HepG2 (cell line): ENCODE results near the gene CBFA2T2. TPM values are rescaled to one million over a fixed set of nuclear protein-coding genes. Genes with fewer than 3 reads are reported as not detected.

Experiments
- ATAC-seq: fragments of 200-7000 bp; cut with Tn5 transposase; 3 replicates; pipeline ENCODE4 v1.9.1; 2020; ENCODE audit warnings: mild to moderate bottlenecking, moderate library complexity
- BruUV-seq: library from RNA; stranded (reverse); fragments of 400-500 nt; replicated peaks from 2 replicates; lab custom pipeline; 2021; lab: Mats Ljungman, UMichigan
- CTCF ChIA-PET: fragments of 300-600 bp; formaldehyde crosslinking; extraction: SDS; loops from one replicate; lab custom pipeline; 2021; ENCODE audit warnings: low total read pairs, inconsistent platforms, low intra/inter-chr PET ratio; lab: Yijun Ruan, JAX
- POLR2A ChIA-PET: fragments of 350-600 bp; sonication (Branson Sonifier 250); formaldehyde crosslinking; loops from one replicate; lab custom pipeline; 2020; ENCODE audit warnings: antibody characterized with exemption, inconsistent platforms; lab: Yijun Ruan, JAX
- DNase-seq: peaks from one replicate; pipeline ENCODE4 v3.0.0-alpha.2; 2015; ENCODE audit warnings: low spot score
- FAIRE-seq: peaks from 3 replicates; lab custom pipeline; 2011; peaks lifted over from hg19 to GRCh38; lab: Jason Lieb, UNC
- H2AFZ ChIP-seq: one replicate; pipeline ENCODE4 v1.6.1; 2011; ENCODE audit warnings: low read length, inconsistent platforms
- H3K27ac ChIP-seq: fragments of 300-600 bp; 3 replicates; pipeline ENCODE4 v1.8.0; 2011; ENCODE audit warnings: mixed run types, mild to moderate bottlenecking, mixed read lengths, low read length, inconsistent platforms; ENCODE audit not compliant: insufficient read depth; ENCODE audit errors: extremely low read length
- H3K27me3 ChIP-seq, 2 experiments: fragments of 200-600 bp in 1 of 2; 2 replicates in 1 of 2; 3 replicates in 1 of 2; pipeline versions ENCODE4 v1.6.0 to v1.8.0; 2011; ENCODE audit warnings: low read length in 2 of 2, mild to moderate bottlenecking in 2 of 2, moderate library complexity in 2 of 2, inconsistent platforms in 1 of 2; ENCODE audit not compliant: insufficient read depth in 2 of 2, control insufficient read depth in 1 of 2
- H3K36me3 ChIP-seq, 2 experiments: fragments of 200-600 bp in 1 of 2; replicated peaks in 1 of 2; 2 replicates in 1 of 2; 3 replicates in 1 of 2; pipeline versions ENCODE4 v1.5.1 to v1.8.0; 2011; ENCODE audit warnings: low read length in 2 of 2, inconsistent platforms in 1 of 2; ENCODE audit not compliant: insufficient read depth in 2 of 2, control insufficient read depth in 1 of 2
- H3K4me1 ChIP-seq: 2 replicates; pipeline ENCODE4 v1.5.1; 2012; ENCODE audit warnings: low read length, inconsistent platforms; ENCODE audit not compliant: insufficient read depth
- H3K4me2 ChIP-seq: 2 replicates; pipeline ENCODE4 v1.6.0; 2011; ENCODE audit warnings: low read depth, low read length, inconsistent platforms
- H3K4me3 ChIP-seq, 3 experiments: fragments of 200-600 bp in 1 of 3; sonication (generic), shearing (Covaris generic) in 1 of 3; replicated peaks in 1 of 3; 2 replicates each; pipeline ENCODE4 v1.5.1; 2011 to 2016; ENCODE audit warnings: low read length in 3 of 3, inconsistent platforms in 2 of 3, low read depth in 2 of 3, mild to moderate bottlenecking in 2 of 3, control low read depth in 1 of 3, mixed read lengths in 1 of 3; ENCODE audit not compliant: insufficient read depth in 1 of 3
- H3K79me2 ChIP-seq: one replicate; pipeline ENCODE4 v1.6.1; 2011; ENCODE audit warnings: low read length, inconsistent platforms; ENCODE audit not compliant: insufficient read depth
- H3K9ac ChIP-seq: 2 replicates; pipeline ENCODE4 v1.6.0; 2011; ENCODE audit warnings: mild to moderate bottlenecking, low read depth, low read length, inconsistent platforms; ENCODE audit not compliant: insufficient read depth
- H3K9me3 ChIP-seq: 2 replicates; pipeline ENCODE4 v1.5.1; 2012; ENCODE audit warnings: mild to moderate bottlenecking, low read length
- H4K20me1 ChIP-seq: 2 replicates; pipeline ENCODE4 v1.6.0; 2011; ENCODE audit warnings: inconsistent platforms, mild to moderate bottlenecking, low read length, moderate library complexity; ENCODE audit not compliant: insufficient read depth
- CREB1 ChIP-seq, 2 experiments: fragments of 450-650 bp in 1 of 2; IDR thresholded peaks; 2 replicates each; pipeline ENCODE4 v1.6.1; 2016 to 2017; ENCODE audit warnings: control low read depth in 1 of 2, mild to moderate bottlenecking in 1 of 2, missing compliant biosample characterization in 1 of 2, missing genetic modification characterization in 1 of 2
- GATAD1 ChIP-seq: IDR thresholded peaks from 2 replicates; pipeline ENCODE4 v1.6.1; 2016; ENCODE audit warnings: missing genetic modification reagents, missing compliant biosample characterization
- GATAD2A ChIP-seq: IDR thresholded peaks from 2 replicates; pipeline ENCODE4 v1.6.1; 2016
- MLLT10 ChIP-seq: sonication (generic); formaldehyde crosslinking; IDR thresholded peaks from 2 replicates; pipeline ENCODE4 v1.4.0; 2020; ENCODE audit warnings: missing genetic modification reagents
- MXD3 ChIP-seq: IDR thresholded peaks from 2 replicates; pipeline ENCODE4 v1.6.1; 2016; ENCODE audit warnings: mild to moderate bottlenecking, missing biosample characterization, missing genetic modification reagents
- PBX3 ChIP-seq: sonication (generic); formaldehyde crosslinking; IDR thresholded peaks from 2 replicates; pipeline ENCODE4 v1.8.1; 2023; ENCODE audit warnings: missing genetic modification reagents, inconsistent platforms, borderline replicate concordance
- ZBTB14 ChIP-seq: sonication (generic); formaldehyde crosslinking; IDR thresholded peaks from 2 replicates; pipeline ENCODE4 v1.4.0; 2020; ENCODE audit warnings: missing genetic modification reagents
- ZBTB38 ChIP-seq: sonication (generic); formaldehyde crosslinking; IDR thresholded peaks from 2 replicates; pipeline ENCODE4 v1.5.1; 2020; ENCODE audit warnings: mild to moderate bottlenecking, missing genetic modification reagents
- ZNF430 ChIP-seq: sonication (generic); formaldehyde crosslinking; IDR thresholded peaks from 2 replicates; pipeline ENCODE4 v1.9.0; 2021; ENCODE audit warnings: mild to moderate bottlenecking, missing genetic modification reagents
- ZNF446 ChIP-seq: sonication (generic); formaldehyde crosslinking; IDR thresholded peaks from 2 replicates; pipeline ENCODE4 v1.5.0; 2020; ENCODE audit warnings: mild to moderate bottlenecking, missing genetic modification reagents
- ZSCAN9 ChIP-seq: IDR thresholded peaks from 2 replicates; pipeline ENCODE4 v1.6.1; 2016; ENCODE audit warnings: borderline replicate concordance
- WGBS: methylation state at CpG from one replicate; pipeline ENCODE4 v1.1.6; 2017; ENCODE audit warnings: low lambda C conversion rate; 5-methylcytosine and 5-hydroxymethylcytosine counted together
- in situ Hi-C: cut with HindIII; loops from 2 replicates; pipeline ENCODE4 v1.10.0; 2017; ENCODE audit warnings: low pct_unique_long_range_greater_than_20kb; ENCODE audit not compliant: extremely low pct_ligation_motif_present
- intact Hi-C: fragments of 100-400 bp; cut with micrococcal nuclease; formaldehyde crosslinking; loops from one replicate; pipeline ENCODE4 v1.10.0; 2022; ENCODE audit not compliant: unreplicated experiment
- polyA plus RNA-seq, 8 experiments: library from polyadenylated mRNA; depleted of rRNA in 3 of 8; stranded (reverse) in 7 of 8; unstranded in 1 of 8; fragments of >200 nt; fragmentation: Illumina TruSeq in 4 of 8; extraction: Trizol in 4 of 8; gene quantifications; 2 replicates each; pipeline versions ENCODE4 v1.2.1 to v1.2.3, GENCODE V29; 2011 to 2016; ENCODE audit warnings: low read depth in 4 of 8, missing spikeins in 1 of 8, mixed read lengths in 1 of 8; ENCODE audit not compliant: insufficient read depth in 1 of 8
- total RNA-seq, 5 experiments: library from RNA; depleted of rRNA; stranded (reverse); fragments of >200 nt; fragmentation: Illumina TruSeq; extraction: Trizol; gene quantifications; 2 replicates each; pipeline ENCODE4 v1.2.3, GENCODE V29; 2016; ENCODE audit warnings: low read depth in 1 of 5
- TF ChIP-seq, protein P1 (sequence below): IDR thresholded peaks from 2 replicates; pipeline ENCODE4 v1.6.1; 2018; ENCODE audit warnings: missing genetic modification reagents, mild to moderate bottlenecking, missing compliant biosample characterization
- TF ChIP-seq, protein P2 (sequence below): sonication (generic); formaldehyde crosslinking; IDR thresholded peaks from 2 replicates; pipeline ENCODE4 v1.4.0; 2020; ENCODE audit warnings: low read depth, missing genetic modification reagents

Gene CBFA2T2
- total and polyA plus RNA-seq, 2 of the 13 experiments (the other 11 are each of a cell fraction or from before 2014, with no cell fraction given): 6.3 to 21.2 TPM

DNA sequence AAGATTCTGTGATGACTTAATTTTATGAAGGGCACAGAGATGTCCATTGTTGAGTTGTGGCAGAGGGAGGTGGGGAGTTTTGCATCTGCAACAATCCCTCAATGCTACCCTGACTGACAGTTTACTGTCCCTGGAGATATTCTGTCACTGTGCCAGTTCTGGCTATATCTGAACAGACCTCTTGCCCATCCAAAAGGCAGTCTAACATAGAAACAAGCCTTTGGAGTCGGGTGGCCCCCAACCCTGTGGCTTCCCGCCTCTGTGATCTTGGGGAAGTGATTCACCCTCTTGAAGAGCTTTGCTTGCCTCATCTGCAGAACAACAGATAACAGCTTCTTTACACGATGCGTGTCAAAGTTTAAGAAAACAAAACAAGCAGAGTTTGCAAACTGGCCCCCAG lies 200.1 kb downstream of the CBFA2T2 start (continued):
- peak; percentile 16; the same call in 1 of the 2 replicates for TF ChIP-seq ZNF430
- no peak for TF ChIP-seq GATAD2A
- peak; percentile 29; the same call in 1 of the 2 replicates for TF ChIP-seq GATAD1
- TF ChIP-seq MXD3: no peak
- no peak for TF ChIP-seq ZBTB14 (CRISPR knock-in tag)
- TF ChIP-seq PBX3 (CRISPR knock-in tag): no peak
- TF ChIP-seq ZBTB38: no peak
- TF ChIP-seq, protein P1, sequence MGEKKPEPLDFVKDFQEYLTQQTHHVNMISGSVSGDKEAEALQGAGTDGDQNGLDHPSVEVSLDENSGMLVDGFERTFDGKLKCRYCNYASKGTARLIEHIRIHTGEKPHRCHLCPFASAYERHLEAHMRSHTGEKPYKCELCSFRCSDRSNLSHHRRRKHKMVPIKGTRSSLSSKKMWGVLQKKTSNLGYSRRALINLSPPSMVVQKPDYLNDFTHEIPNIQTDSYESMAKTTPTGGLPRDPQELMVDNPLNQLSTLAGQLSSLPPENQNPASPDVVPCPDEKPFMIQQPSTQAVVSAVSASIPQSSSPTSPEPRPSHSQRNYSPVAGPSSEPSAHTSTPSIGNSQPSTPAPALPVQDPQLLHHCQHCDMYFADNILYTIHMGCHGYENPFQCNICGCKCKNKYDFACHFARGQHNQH (CRISPR knock-in tag): 0 out of 2 replicates have a peak, but pooled peaks have one; percentile 16
- TF ChIP-seq MLLT10 (CRISPR knock-in tag): no peak
- no peak for TF ChIP-seq ZSCAN9 (CRISPR knock-in tag)

DNA sequence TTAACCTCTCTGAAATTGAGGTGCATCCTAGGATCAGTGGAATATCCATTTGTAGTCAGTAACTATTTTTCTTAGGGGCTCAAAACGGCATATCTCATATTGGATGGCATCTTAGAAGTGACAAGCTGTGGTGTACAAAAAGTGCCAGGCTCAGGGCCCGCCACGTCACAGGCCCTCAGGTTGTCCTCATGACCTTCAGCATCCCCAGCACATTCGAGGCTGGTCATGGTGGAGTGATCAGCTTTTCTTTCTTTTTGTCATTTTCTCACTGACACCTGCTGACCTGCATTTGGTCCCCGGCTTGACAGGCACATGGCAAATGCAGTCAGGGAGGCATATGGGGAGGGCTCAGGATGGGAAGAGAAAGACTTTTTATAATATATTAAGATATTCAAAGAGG lies 203.4 kb downstream of the CBFA2T2 start:
- Histone ChIP-seq H3K27me3 (no peaks in the 10 kb centered on the region), H3K9me3 (no peaks in the 10 kb centered on the region), H3K79me2 (no peaks in the 10 kb centered on the region), H3K4me2 (peak overlapping the region; percentile 14; the same call in 1 of the 2 replicates), H3K36me3 (no peaks in the 10 kb centered on the region), H2AFZ (no peak overlapping the region), H3K4me3 (no peak overlapping the region; a peak in 1 of 6 replicates), H4K20me1 (no peaks in the 10 kb centered on the region), H3K9ac (no peak overlapping the region), H3K27ac (no peak overlapping the region), H3K4me1 (peaks cover 66% of the 10 kb centered on the region)
- ChIA-PET CTCF (no interaction called here), POLR2A (interaction anchor here (2.0 kb wide), 1 partner anchor 11 kb away, joined by 6 read pairs; no protein-coding TSS in a partner anchor)
- BruUV-seq: no TSS peak
- intact Hi-C loops (no loop called here), in situ Hi-C loops (no loop called here)
- DNase-seq (no peak), ATAC-seq (no peak), FAIRE-seq (no peak)
- 42% methylated on average over 5 of the region's 5 CpGs for WGBS
- TF ChIP-seq, protein P2, sequence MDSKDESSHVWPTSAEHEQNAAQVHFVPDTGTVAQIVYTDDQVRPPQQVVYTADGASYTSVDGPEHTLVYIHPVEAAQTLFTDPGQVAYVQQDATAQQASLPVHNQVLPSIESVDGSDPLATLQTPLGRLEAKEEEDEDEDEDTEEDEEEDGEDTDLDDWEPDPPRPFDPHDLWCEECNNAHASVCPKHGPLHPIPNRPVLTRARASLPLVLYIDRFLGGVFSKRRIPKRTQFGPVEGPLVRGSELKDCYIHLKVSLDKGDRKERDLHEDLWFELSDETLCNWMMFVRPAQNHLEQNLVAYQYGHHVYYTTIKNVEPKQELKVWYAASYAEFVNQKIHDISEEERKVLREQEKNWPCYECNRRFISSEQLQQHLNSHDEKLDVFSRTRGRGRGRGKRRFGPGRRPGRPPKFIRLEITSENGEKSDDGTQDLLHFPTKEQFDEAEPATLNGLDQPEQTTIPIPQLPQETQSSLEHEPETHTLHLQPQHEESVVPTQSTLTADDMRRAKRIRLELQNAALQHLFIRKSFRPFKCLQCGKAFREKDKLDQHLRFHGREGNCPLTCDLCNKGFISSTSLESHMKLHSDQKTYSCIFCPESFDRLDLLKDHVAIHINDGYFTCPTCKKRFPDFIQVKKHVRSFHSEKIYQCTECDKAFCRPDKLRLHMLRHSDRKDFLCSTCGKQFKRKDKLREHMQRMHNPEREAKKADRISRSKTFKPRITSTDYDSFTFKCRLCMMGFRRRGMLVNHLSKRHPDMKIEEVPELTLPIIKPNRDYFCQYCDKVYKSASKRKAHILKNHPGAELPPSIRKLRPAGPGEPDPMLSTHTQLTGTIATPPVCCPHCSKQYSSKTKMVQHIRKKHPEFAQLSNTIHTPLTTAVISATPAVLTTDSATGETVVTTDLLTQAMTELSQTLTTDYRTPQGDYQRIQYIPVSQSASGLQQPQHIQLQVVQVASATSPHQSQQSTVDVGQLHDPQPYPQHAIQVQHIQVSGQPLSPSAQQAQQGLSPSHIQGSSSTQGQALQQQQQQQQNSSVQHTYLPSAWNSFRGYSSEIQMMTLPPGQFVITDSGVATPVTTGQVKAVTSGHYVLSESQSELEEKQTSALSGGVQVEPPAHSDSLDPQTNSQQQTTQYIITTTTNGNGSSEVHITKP (CRISPR knock-in tag): no peak
- TF ChIP-seq CREB1 (IDR thresholded peaks at IDR 0.05): peak; percentile 69
- no peak for TF ChIP-seq CREB1 (CRISPR knock-in tag; IDR thresholded peaks at IDR 0.05)
- TF ChIP-seq ZNF446 (CRISPR knock-in tag): no peak
